ENCODE measurements around the gene TM4SF4. TPM values are rescaled to one million over a fixed set of nuclear protein-coding genes. Genes with fewer than 3 reads are reported as not detected.

Gene TM4SF4
- total and polyA plus RNA-seq, 11 donors = not detected

GRCh38 chr3:149547954-149548668, 73.6 kb downstream of the TM4SF4 start:
- no peaks in the 10 kb centered on the region for H3K9me3 ChIP-seq
- intact Hi-C loops (cut with DNase I) = no loop called here
- no peak overlapping the region for H3K4me3 ChIP-seq
- WGBS, 4 donors = 51 to 55% (median 52%) methylated on average over 13 of the region's 13 CpGs
- TF ChIP-seq CTCF (IDR thresholded peaks at IDR 0.05) (no peak), POLR2A (IDR thresholded peaks at IDR 0.05) (no peak)
- H3K36me3 ChIP-seq = peaks cover 0 to 3% (median 0%) of the 10 kb centered on the region in 9 donors
- H3K27ac ChIP-seq = peak overlapping the region; percentile 25 to 83 (median 64)
- H3K4me1 ChIP-seq = peaks cover 0 to 42% (median 12%) of the 10 kb centered on the region in 12 donors
- DNase-seq (peak in 4 of 5 donors; percentile 32 to 71 (median 40)), ATAC-seq (peak; percentile 66 to 91 (median 77))
- no peaks in the 10 kb centered on the region for H3K27me3 ChIP-seq

- H3K4me3 ChIP-seq = no peak overlapping the region
- H3K4me1 ChIP-seq = peaks cover 0 to 48% (median 15%) of the 10 kb centered on the region in 12 donors
- H3K27me3 ChIP-seq = no peaks in the 10 kb centered on the region
- WGBS, 4 donors = 93 to 99% (median 96%) methylated on average over 4 of the region's 4 CpGs
- peak overlapping the region; percentile 25 to 83 (median 64) for H3K27ac ChIP-seq
- no peak for TF ChIP-seq CTCF (IDR thresholded peaks at IDR 0.05)
- TF ChIP-seq POLR2A (IDR thresholded peaks at IDR 0.05) = no peak
- ATAC-seq (no peak), DNase-seq (no peak)
- intact Hi-C loops (cut with DNase I) = no loop called here
- peaks cover 0 to 3% (median 0%) of the 10 kb centered on the region in 9 donors for H3K36me3 ChIP-seq
- H3K9me3 ChIP-seq = no peaks in the 10 kb centered on the region
These were observed 74.2 kb downstream of the TM4SF4 start for GRCh38 chr3:149548669-149549065.

GRCh38 chr3:149551500-149551899, 77.0 kb downstream of the TM4SF4 start:
- Histone ChIP-seq H3K4me1 (peaks cover 0 to 72% (median 40%) of the 10 kb centered on the region in 12 donors), H3K27me3 (no peaks in the 10 kb centered on the region), H3K27ac (peak overlapping the region in 4 of 12 donors; percentile 4 to 81 (median 53)), H3K36me3 (peaks cover 0 to 3% (median 0%) of the 10 kb centered on the region in 9 donors), H3K4me3 (no peak overlapping the region), H3K9me3 (no peaks in the 10 kb centered on the region)
- intact Hi-C loops (cut with DNase I) = no loop called here
- DNase-seq (no peak), ATAC-seq (no peak)
- TF ChIP-seq CTCF (IDR thresholded peaks at IDR 0.05) (no peak), POLR2A (IDR thresholded peaks at IDR 0.05) (no peak)

GRCh38 chr3:149552700-149553099, 78.2 kb downstream of the TM4SF4 start:
- DNase-seq (no peak), ATAC-seq (no peak)
- WGBS, 4 donors = 81 to 84% (median 82%) methylated on average over 2 of the region's 2 CpGs
- H3K36me3 ChIP-seq = peaks cover 0 to 3% (median 0%) of the 10 kb centered on the region in 9 donors
- intact Hi-C loops (cut with DNase I) = no loop called here
- peak overlapping the region in 9 of 12 donors; percentile 22 to 81 (median 60) for H3K27ac ChIP-seq
- peaks cover 0 to 71% (median 38%) of the 10 kb centered on the region in 12 donors for H3K4me1 ChIP-seq
- no peak overlapping the region for H3K4me3 ChIP-seq
- no peaks in the 10 kb centered on the region for H3K9me3 ChIP-seq
- no peaks in the 10 kb centered on the region for H3K27me3 ChIP-seq
- no peak for TF ChIP-seq POLR2A (IDR thresholded peaks at IDR 0.05)

Other genes with a start within 250 kb of the TM4SF4 start
- 10 to 100 TPM in 4 of 9 donors, 1 to 10 TPM in 5; 6.0 to 19.9 (median 9.1) TPM for gene TM4SF18, start 141.1 kb upstream of the TM4SF4 start, total RNA-seq
- 1 to 10 TPM; 4.5 to 7.0 TPM for gene TM4SF18, start 141.1 kb upstream of the TM4SF4 start, polyA plus RNA-seq
- 100 to 1,000 TPM in 5 of 9 donors, 10 to 100 TPM in 4; 61.6 to 224 (median 111) TPM for gene TM4SF1, start 97.0 kb upstream of the TM4SF4 start, total RNA-seq
- gene TM4SF1, start 97.0 kb upstream of the TM4SF4 start, polyA plus RNA-seq = 100 to 1,000 TPM in 1 of 2 donors, 10 to 100 TPM in 1; 99.4 to 117 TPM
- 10 to 100 TPM; 32.5 to 71.7 (median 41.2) TPM for gene WWTR1, start 183.3 kb downstream of the TM4SF4 start, total RNA-seq
- 10 to 100 TPM; 14.5 to 42.3 TPM for gene WWTR1, start 183.3 kb downstream of the TM4SF4 start, polyA plus RNA-seq